CD14-positive monocyte (primary cell): Measurements from ENCODE around the gene DAPK1. TPM values are rescaled to one million over a fixed set of nuclear protein-coding genes. Genes with fewer than 3 reads are reported as not detected.

Experiments used
- DNase-seq, 3 donors: peaks; one replicate each; pipeline ENCODE4 v3.0.0-alpha.2; 2011 to 2022
- H2AFZ ChIP-seq: 2 replicates; pipeline ENCODE4 v1.6.0; 2012; ENCODE audit warnings: mild to moderate bottlenecking, low read depth, low read length, inconsistent platforms; ENCODE audit not compliant: insufficient read depth, poor library complexity, severe bottlenecking
- H3K27ac ChIP-seq, 2 donors: 1 replicate in 1 of 2; 2 replicates in 1 of 2; pipeline ENCODE4 v1.5.1; 2012 to 2013; ENCODE audit warnings: low read length in 2 of 2, control low read depth in 1 of 2, inconsistent platforms in 1 of 2, low read depth in 1 of 2, mild to moderate bottlenecking in 1 of 2
- H3K27me3 ChIP-seq, 2 donors: one replicate each; pipeline versions ENCODE4 v1.6.0 to v1.6.1; 2011 to 2013; ENCODE audit warnings: low read length in 2 of 2; ENCODE audit not compliant: control insufficient read depth in 2 of 2, insufficient read depth in 2 of 2
- H3K36me3 ChIP-seq, 2 donors: replicated peaks in 1 of 2; 1 replicate in 1 of 2; 2 replicates in 1 of 2; pipeline versions ENCODE4 v1.5.1 to v1.6.1; 2012 to 2013; ENCODE audit warnings: low read length in 2 of 2, control low read depth in 1 of 2, inconsistent platforms in 1 of 2, mild to moderate bottlenecking in 1 of 2; ENCODE audit not compliant: insufficient read depth in 2 of 2, control insufficient read depth in 1 of 2
- H3K4me1 ChIP-seq, 2 donors: 1 replicate in 1 of 2; 2 replicates in 1 of 2; pipeline versions ENCODE4 v1.5.1 to v1.6.1; 2012 to 2013; ENCODE audit warnings: low read length in 2 of 2, control low read depth in 1 of 2, inconsistent platforms in 1 of 2, mild to moderate bottlenecking in 1 of 2, moderate library complexity in 1 of 2; ENCODE audit not compliant: insufficient read depth in 2 of 2, control insufficient read depth in 1 of 2
- H3K4me2 ChIP-seq: replicated peaks from 2 replicates; pipeline ENCODE3; 2012; ENCODE audit warnings: low read length, moderate library complexity, mild to moderate bottlenecking; ENCODE audit not compliant: poor library complexity, severe bottlenecking; ENCODE audit errors: extremely low read depth
- H3K4me3 ChIP-seq, 3 experiments: fragments of 200-600 bp in 1 of 3; sonication (generic) in 1 of 3; replicated peaks in 1 of 3; 1 replicate in 2 of 3; 2 replicates in 1 of 3; pipeline ENCODE4 v1.5.1; 2011 to 2013; ENCODE audit warnings: low read length in 3 of 3, mild to moderate bottlenecking in 3 of 3, control low read depth in 2 of 3, low read depth in 2 of 3, inconsistent platforms in 1 of 3, moderate library complexity in 1 of 3
- H3K79me2 ChIP-seq: 2 replicates; pipeline ENCODE4 v1.6.0; 2012; ENCODE audit warnings: mild to moderate bottlenecking, control low read depth, inconsistent platforms, low read length, moderate library complexity; ENCODE audit not compliant: insufficient read depth
- H3K9ac ChIP-seq: 2 replicates; pipeline ENCODE4 v1.6.0; 2017; ENCODE audit warnings: low read length, mild to moderate bottlenecking; ENCODE audit not compliant: insufficient read depth, poor library complexity, severe bottlenecking
- H3K9me3 ChIP-seq, 2 donors: replicated peaks in 1 of 2; 1 replicate in 1 of 2; 2 replicates in 1 of 2; pipeline versions ENCODE4 v1.5.1 to v1.6.1; 2012 to 2013; ENCODE audit warnings: low read length in 2 of 2, control low read depth in 1 of 2; ENCODE audit not compliant: control insufficient read depth in 1 of 2, insufficient read depth in 1 of 2
- H4K20me1 ChIP-seq: 2 replicates; pipeline ENCODE4 v1.6.0; 2012; ENCODE audit warnings: mild to moderate bottlenecking, low read length, control low read depth, moderate library complexity; ENCODE audit not compliant: insufficient read depth
- H3K27ac Mint-ChIP-seq, 7 donors: one replicate each; pipeline ENCODE4 v1.8.0; 2020; ENCODE audit warnings: mild to moderate bottlenecking in 7 of 7, mixed read lengths in 7 of 7, moderate library complexity in 6 of 7, inconsistent platforms in 2 of 7
- H3K27me3 Mint-ChIP-seq, 3 donors: one replicate each; pipeline ENCODE4 v1.8.0; 2021 to 2022; ENCODE audit warnings: low read depth in 3 of 3, mild to moderate bottlenecking in 3 of 3, mixed read lengths in 3 of 3, moderate library complexity in 3 of 3, inconsistent platforms in 1 of 3
- H3K36me3 Mint-ChIP-seq, 2 donors: one replicate each; pipeline ENCODE4 v1.8.0; 2020; ENCODE audit warnings: mixed read lengths in 2 of 2, inconsistent platforms in 1 of 2, mild to moderate bottlenecking in 1 of 2
- H3K4me1 Mint-ChIP-seq: one replicate; pipeline ENCODE4 v1.8.0; 2020; ENCODE audit warnings: mild to moderate bottlenecking, mixed read lengths
- H3K4me3 Mint-ChIP-seq, 2 donors: one replicate each; pipeline ENCODE4 v1.8.0; 2020; ENCODE audit warnings: mild to moderate bottlenecking in 2 of 2, mixed read lengths in 2 of 2, moderate library complexity in 1 of 2
- H3K9me3 Mint-ChIP-seq, 7 donors: one replicate each; pipeline ENCODE4 v1.8.0; 2020 to 2022; ENCODE audit warnings: mixed read lengths in 7 of 7, mild to moderate bottlenecking in 6 of 7, moderate library complexity in 6 of 7, inconsistent platforms in 2 of 7
- WGBS: methylation state at CpG from one replicate; pipeline ENCODE4 v1.1.5; 2013; ENCODE audit warnings: missing lambda C conversion rate; ENCODE audit not compliant: insufficient coverage; 5-methylcytosine and 5-hydroxymethylcytosine counted together
- intact Hi-C, 2 donors: fragments of 100-400 bp; cut with micrococcal nuclease; formaldehyde crosslinking; loops; one replicate each; pipeline versions ENCODE4 v1.15.0 to v1.15.1; 2023
- polyA plus RNA-seq, 3 donors: library from polyadenylated mRNA; depleted of rRNA in 1 of 3; unstranded in 2 of 3; stranded (reverse) in 1 of 3; fragments of 300-500 nt in 2 of 3; fragments of >200 nt in 1 of 3; fragmentation: Illumina TruSeq in 2 of 3; gene quantifications; 1 replicate in 2 of 3; 2 replicates in 1 of 3; pipeline ENCODE4 v1.2.3, GENCODE V29; 2012 to 2021
- TF ChIP-seq, protein P1 (sequence below): fragments of 200-600 bp; IDR thresholded peaks from one replicate; pipeline ENCODE4 v1.8.0; 2022; ENCODE audit warnings: antibody characterized with exemption, mild to moderate bottlenecking

The DAPK1 gene
- polyA plus RNA-seq, 3 donors = 24.1 to 102 (median 44.4) TPM

DNA sequence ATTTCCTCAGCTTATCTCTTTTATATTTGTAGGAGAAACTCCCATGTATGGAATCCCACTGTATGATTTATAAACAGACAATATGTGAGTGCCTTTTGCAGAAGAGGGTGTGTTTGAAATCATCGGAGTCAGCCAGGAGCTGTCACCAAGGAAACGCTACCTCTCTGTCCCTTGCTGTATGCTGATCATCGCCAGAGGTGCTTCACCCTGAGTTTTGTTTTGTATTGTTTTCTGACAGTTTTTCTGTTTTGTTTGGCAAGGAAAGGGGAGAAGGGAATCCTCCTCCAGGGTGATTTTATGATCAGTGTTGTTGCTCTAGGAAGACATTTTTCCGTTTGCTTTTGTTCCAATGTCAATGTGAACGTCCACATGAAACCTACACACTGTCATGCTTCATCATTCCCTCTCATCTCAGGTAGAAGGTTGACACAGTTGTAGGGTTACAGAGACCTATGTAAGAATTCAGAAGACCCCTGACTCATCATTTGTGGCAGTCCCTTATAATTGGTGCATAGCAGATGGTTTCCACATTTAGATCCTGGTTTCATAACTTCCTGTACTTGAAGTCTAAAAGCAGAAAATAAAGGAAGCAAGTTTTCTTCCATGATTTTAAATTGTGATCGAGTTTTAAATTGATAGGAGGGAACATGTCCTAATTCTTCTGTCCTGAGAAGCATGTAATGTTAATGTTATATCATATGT is 210.3 kb downstream of the DAPK1 start:
- Mint-ChIP-seq H3K4me1 (peaks cover 37% of the 10 kb centered on the region), H3K27ac (peak overlapping the region in 5 of 7 donors; percentile 25 to 65 (median 48)), H3K27me3 (peaks cover 0 to 2% (median 0%) of the 10 kb centered on the region in 3 donors), H3K9me3 (peaks cover 0 to 3% (median 0%) of the 10 kb centered on the region in 7 donors), H3K4me3 (peak overlapping the region in 1 of 2 donors; percentile 26), H3K36me3 (peaks cover 58 to 64% of the 10 kb centered on the region in 2 donors)
- Histone ChIP-seq H3K9ac (no peak overlapping the region), H3K27me3 (no peaks in the 10 kb centered on the region), H3K9me3 (no peaks in the 10 kb centered on the region), H3K4me2 (no peak overlapping the region), H3K4me1 (peaks cover 17 to 26% of the 10 kb centered on the region in 2 donors), H3K79me2 (no peaks in the 10 kb centered on the region), H3K4me3 (no peak overlapping the region), H3K36me3 (peaks cover 30 to 55% of the 10 kb centered on the region in 2 donors), H4K20me1 (peaks cover 22% of the 10 kb centered on the region), H2AFZ (no peak overlapping the region), H3K27ac (no peak overlapping the region)
- intact Hi-C loops = no loop called here
- peak in 2 of 3 donors; percentile 81 to 84 for DNase-seq
- TF ChIP-seq, protein P1, sequence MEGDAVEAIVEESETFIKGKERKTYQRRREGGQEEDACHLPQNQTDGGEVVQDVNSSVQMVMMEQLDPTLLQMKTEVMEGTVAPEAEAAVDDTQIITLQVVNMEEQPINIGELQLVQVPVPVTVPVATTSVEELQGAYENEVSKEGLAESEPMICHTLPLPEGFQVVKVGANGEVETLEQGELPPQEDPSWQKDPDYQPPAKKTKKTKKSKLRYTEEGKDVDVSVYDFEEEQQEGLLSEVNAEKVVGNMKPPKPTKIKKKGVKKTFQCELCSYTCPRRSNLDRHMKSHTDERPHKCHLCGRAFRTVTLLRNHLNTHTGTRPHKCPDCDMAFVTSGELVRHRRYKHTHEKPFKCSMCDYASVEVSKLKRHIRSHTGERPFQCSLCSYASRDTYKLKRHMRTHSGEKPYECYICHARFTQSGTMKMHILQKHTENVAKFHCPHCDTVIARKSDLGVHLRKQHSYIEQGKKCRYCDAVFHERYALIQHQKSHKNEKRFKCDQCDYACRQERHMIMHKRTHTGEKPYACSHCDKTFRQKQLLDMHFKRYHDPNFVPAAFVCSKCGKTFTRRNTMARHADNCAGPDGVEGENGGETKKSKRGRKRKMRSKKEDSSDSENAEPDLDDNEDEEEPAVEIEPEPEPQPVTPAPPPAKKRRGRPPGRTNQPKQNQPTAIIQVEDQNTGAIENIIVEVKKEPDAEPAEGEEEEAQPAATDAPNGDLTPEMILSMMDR = no peak
- 100% methylated on average over 1 of the region's 6 CpGs for WGBS

DNA sequence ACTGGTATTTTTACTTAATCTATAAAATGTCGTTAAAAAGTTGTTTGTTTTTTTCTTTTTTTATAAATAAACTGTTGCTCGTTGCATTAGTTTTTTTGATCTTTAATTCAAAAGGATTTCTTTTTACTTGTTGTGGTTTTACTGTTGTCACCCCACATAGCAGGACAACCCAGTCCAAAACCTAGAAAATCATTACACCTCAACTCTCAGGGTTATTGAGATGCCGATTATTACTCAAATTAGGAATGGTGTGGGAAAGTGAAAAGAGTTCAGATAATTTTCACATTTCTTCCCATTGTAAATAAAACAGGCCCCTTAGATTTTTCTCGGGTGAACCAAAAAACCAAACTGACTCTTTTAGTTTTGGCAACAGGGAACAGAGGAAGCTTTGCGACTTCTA is 210.9 kb downstream of the DAPK1 start:
- Histone ChIP-seq H3K4me2 (no peak overlapping the region), H4K20me1 (peaks cover 18% of the 10 kb centered on the region), H3K27me3 (no peaks in the 10 kb centered on the region), H3K27ac (no peak overlapping the region), H3K36me3 (peaks cover 24 to 49% of the 10 kb centered on the region in 2 donors), H3K4me3 (no peak overlapping the region), H3K9ac (no peak overlapping the region), H3K79me2 (no peaks in the 10 kb centered on the region), H3K4me1 (peaks cover 23 to 31% of the 10 kb centered on the region in 2 donors), H2AFZ (no peak overlapping the region), H3K9me3 (no peaks in the 10 kb centered on the region)
- Mint-ChIP-seq H3K27me3 (peaks cover 0 to 2% (median 0%) of the 10 kb centered on the region in 3 donors), H3K4me3 (no peak overlapping the region), H3K27ac (no peak overlapping the region), H3K36me3 (peaks cover 52 to 58% of the 10 kb centered on the region in 2 donors), H3K9me3 (peaks cover 0 to 3% (median 0%) of the 10 kb centered on the region in 7 donors), H3K4me1 (peaks cover 43% of the 10 kb centered on the region)
- TF ChIP-seq, protein P1 = no peak
- no peak for DNase-seq
- no CpG with 5 or more reads among the region's 5 CpGs for WGBS
- intact Hi-C loops = no loop called here
